KMS-11 (cell line): ENCODE data around the gene SLC24A3.

Source experiments
- H2AFZ ChIP-seq: fragments of 200-600 bp; sonication (generic); 2 replicates; pipeline ENCODE4 v1.6.1; 2016; ENCODE audit warnings: antibody characterized with exemption, mixed run types, low read depth
- H3K27ac ChIP-seq: fragments of 200-600 bp; sonication (generic); 2 replicates; pipeline ENCODE4 v1.6.1; 2016; ENCODE audit warnings: mild to moderate bottlenecking, mixed run types
- H3K27me3 ChIP-seq: fragments of 200-600 bp; sonication (generic); 2 replicates; pipeline ENCODE4 v1.6.1; 2017; ENCODE audit warnings: mild to moderate bottlenecking, low read depth, mixed run types, moderate library complexity; ENCODE audit not compliant: insufficient read depth
- H3K36me3 ChIP-seq: fragments of 200-600 bp; sonication (generic); 2 replicates; pipeline ENCODE4 v1.6.1; 2017; ENCODE audit warnings: mild to moderate bottlenecking, mixed run types; ENCODE audit not compliant: insufficient read depth
- H3K4me1 ChIP-seq: fragments of 200-600 bp; sonication (generic); 2 replicates; pipeline ENCODE4 v1.6.1; 2016; ENCODE audit warnings: mild to moderate bottlenecking, low read depth, mixed run types; ENCODE audit not compliant: poor library complexity, severe bottlenecking
- H3K4me2 ChIP-seq: fragments of 200-600 bp; sonication (generic); 2 replicates; pipeline ENCODE4 v1.7.0; 2016; ENCODE audit warnings: mild to moderate bottlenecking, mixed run types
- H3K4me3 ChIP-seq: fragments of 200-600 bp; sonication (generic); IDR thresholded peaks from 2 replicates; pipeline ENCODE4 v1.6.1; 2017; ENCODE audit warnings: low read depth, low read length, mixed read lengths; ENCODE audit not compliant: insufficient read depth
- H3K79me2 ChIP-seq: fragments of 200-600 bp; sonication (generic); 2 replicates; pipeline ENCODE4 v1.6.1; 2016; ENCODE audit warnings: low read depth, mixed run types; ENCODE audit not compliant: insufficient read depth
- H3K9ac ChIP-seq: fragments of 200-600 bp; sonication (generic); 2 replicates; pipeline ENCODE4 v1.6.1; 2016; ENCODE audit warnings: mild to moderate bottlenecking, mixed run types
- H4K20me1 ChIP-seq: fragments of 200-600 bp; sonication (generic); 2 replicates; pipeline ENCODE4 v1.6.1; 2016; ENCODE audit warnings: mild to moderate bottlenecking, mixed run types; ENCODE audit not compliant: insufficient read depth
- TF ChIP-seq, protein P1 (sequence below): fragments of 200-600 bp; sonication (generic); conservative IDR thresholded peaks from 2 replicates; pipeline ENCODE4 v1.6.1; 2017; ENCODE audit warnings: low read depth, mild to moderate bottlenecking, antibody characterized with exemption, low read length, moderate library complexity, mixed read lengths

SLC24A3 gene

DNA sequence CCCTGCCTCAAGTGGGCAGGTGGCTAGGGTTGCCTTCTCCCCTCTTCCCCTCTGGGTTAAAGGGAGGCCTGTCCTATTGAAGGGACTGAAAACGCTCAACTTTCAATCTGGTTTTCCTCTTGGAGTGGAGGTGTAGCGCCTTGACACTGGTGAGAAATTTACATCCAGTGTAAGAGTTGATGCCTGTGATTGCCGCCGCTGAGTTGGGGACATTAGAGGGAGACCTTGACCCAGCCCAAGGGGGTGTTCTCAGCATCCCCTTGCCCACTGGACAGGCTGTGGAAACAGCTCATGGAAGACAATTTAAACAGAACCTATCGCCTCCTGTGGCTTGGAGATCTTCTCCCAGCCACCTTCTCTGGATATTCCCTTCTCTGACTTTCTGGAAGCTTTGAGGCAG lies 61.6 kb downstream of the SLC24A3 start:
- Histone ChIP-seq H3K4me2 (no peak overlapping the region), H3K27ac (no peak overlapping the region), H3K4me3 (no peak overlapping the region), H3K79me2 (no peaks in the 10 kb centered on the region), H3K9ac (no peak overlapping the region), H3K4me1 (no peaks in the 10 kb centered on the region), H2AFZ (no peak overlapping the region), H3K36me3 (no peaks in the 10 kb centered on the region), H4K20me1 (no peaks in the 10 kb centered on the region), H3K27me3 (no peaks in the 10 kb centered on the region)
- TF ChIP-seq, protein P1, sequence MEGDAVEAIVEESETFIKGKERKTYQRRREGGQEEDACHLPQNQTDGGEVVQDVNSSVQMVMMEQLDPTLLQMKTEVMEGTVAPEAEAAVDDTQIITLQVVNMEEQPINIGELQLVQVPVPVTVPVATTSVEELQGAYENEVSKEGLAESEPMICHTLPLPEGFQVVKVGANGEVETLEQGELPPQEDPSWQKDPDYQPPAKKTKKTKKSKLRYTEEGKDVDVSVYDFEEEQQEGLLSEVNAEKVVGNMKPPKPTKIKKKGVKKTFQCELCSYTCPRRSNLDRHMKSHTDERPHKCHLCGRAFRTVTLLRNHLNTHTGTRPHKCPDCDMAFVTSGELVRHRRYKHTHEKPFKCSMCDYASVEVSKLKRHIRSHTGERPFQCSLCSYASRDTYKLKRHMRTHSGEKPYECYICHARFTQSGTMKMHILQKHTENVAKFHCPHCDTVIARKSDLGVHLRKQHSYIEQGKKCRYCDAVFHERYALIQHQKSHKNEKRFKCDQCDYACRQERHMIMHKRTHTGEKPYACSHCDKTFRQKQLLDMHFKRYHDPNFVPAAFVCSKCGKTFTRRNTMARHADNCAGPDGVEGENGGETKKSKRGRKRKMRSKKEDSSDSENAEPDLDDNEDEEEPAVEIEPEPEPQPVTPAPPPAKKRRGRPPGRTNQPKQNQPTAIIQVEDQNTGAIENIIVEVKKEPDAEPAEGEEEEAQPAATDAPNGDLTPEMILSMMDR: no peak

DNA sequence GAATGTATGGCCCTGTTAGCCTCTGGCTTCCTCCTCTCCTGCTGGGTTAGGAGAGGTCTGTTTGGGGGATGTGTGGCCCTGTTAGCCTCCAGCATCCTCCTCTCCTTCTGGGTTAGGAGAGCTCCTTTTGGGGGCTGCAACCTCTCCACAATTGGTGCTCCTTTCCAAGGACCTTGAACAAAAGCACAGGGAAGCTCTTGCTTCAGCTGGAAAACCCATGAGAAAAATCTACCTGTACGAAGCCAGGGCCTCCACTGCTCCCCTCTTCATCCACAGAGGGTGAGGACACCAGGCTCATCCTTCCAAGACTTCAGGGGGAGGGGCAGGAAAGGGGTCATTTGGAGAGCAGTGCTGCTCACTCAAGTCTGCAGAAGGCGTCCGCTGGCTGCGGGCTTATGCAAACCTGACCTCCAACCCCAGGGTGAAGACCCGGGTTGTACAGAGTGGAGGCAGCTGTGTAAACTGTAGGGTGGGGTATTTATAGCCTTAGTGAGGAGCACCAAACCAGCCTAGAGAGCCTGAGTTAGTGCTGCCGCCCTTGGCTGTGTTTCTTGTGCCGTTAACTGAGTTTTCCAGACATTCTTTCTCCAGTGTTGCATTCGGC lies 62.1 kb downstream of the SLC24A3 start:
- no peaks in the 10 kb centered on the region for H3K79me2 ChIP-seq

DNA sequence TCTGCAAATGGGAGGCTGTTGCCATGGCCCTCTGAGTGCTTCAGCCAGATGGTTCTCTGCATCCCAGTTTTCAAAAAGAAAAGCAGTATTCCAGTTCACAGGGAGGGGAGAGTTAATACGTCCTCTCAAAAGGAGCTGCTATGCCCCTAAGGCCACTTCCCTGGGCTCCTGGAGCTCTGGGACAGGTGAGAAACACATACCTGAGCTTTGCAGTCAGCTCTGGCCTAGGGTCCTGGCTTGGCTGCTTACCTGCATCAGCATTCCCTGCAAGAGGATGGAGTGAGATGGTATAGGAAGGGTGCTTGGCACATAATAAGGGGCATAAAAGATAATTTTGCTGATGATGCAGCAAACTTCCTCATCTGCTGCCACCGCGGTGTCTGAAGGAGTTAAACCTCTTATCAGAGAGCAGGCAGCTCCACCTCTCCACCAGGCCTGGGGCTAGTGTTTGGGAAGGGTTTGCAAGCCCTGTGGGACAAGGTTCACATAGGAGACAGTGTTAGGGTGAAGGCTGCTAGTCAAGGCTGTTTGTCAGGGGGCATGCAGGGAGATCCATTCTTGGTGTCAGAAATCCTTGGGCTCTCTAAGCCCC lies 62.7 kb downstream of the SLC24A3 start:
- no peaks in the 10 kb centered on the region for H4K20me1 ChIP-seq
- H3K36me3 ChIP-seq: no peaks in the 10 kb centered on the region
- H3K9ac ChIP-seq: no peak overlapping the region
- no peaks in the 10 kb centered on the region for H3K4me1 ChIP-seq
- H3K4me2 ChIP-seq: no peak overlapping the region
- H3K27me3 ChIP-seq: no peaks in the 10 kb centered on the region
- TF ChIP-seq, protein P1: no peak
- H2AFZ ChIP-seq: no peak overlapping the region
- H3K27ac ChIP-seq: no peak overlapping the region
- no peak overlapping the region for H3K4me3 ChIP-seq
- no peaks in the 10 kb centered on the region for H3K79me2 ChIP-seq

More for the DNA sequence above, 62.1 kb downstream of the SLC24A3 start:
- no peaks in the 10 kb centered on the region for H3K4me1 ChIP-seq
- no peak overlapping the region for H3K9ac ChIP-seq
- H3K27ac ChIP-seq: no peak overlapping the region
- H2AFZ ChIP-seq: no peak overlapping the region
- H3K4me3 ChIP-seq: no peak overlapping the region
- H3K27me3 ChIP-seq: no peaks in the 10 kb centered on the region
- TF ChIP-seq, protein P1: no peak
- H4K20me1 ChIP-seq: no peaks in the 10 kb centered on the region
- no peak overlapping the region for H3K4me2 ChIP-seq
- no peaks in the 10 kb centered on the region for H3K36me3 ChIP-seq

DNA sequence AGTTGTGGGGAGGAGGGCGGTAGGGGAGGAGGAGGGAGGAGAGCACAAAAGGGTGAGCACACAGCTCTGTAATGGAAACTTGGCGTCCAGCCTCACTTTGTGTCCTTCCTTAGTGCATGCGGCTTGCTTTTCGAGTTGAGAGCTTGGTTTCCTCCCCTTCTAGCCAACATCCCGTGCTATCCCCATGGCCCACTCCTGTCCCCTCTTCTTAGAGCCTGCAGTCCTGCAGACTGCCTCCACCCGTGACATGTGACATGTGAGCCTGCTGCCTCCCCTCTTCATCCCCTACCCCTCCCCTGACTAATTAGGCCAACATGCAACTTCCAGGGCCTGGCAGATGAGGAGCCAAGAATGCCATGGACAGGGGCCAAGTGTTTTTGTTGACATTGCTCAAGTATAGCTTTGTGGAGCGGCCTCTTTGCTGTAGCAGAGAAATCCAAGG lies 63.2 kb downstream of the SLC24A3 start:
- no peaks in the 10 kb centered on the region for H3K36me3 ChIP-seq
- H2AFZ ChIP-seq: no peak overlapping the region
- H3K4me2 ChIP-seq: no peak overlapping the region
- no peaks in the 10 kb centered on the region for H4K20me1 ChIP-seq
- H3K27ac ChIP-seq: no peak overlapping the region
- no peak overlapping the region for H3K4me3 ChIP-seq
- H3K4me1 ChIP-seq: no peaks in the 10 kb centered on the region
- TF ChIP-seq, protein P1: no peak
- no peaks in the 10 kb centered on the region for H3K79me2 ChIP-seq
- H3K9ac ChIP-seq: no peak overlapping the region
- H3K27me3 ChIP-seq: no peaks in the 10 kb centered on the region
